Activated T-cell treated with anti-CD3 and anti-CD28 coated beads for 4 hours (primary cell): ENCODE results near the gene LPP.

Experiments
- DNase-seq: peaks from one replicate; pipeline ENCODE4 v3.0.0-alpha.2; 2020

LPP gene

GRCh38 chr3:188573956-188574355 is 420.0 kb downstream of the LPP start:
- DNase-seq, result no peak

- DNase-seq, result no peak
Observed at GRCh38 chr3:188574885-188575284, 420.9 kb downstream of the LPP start.

- no peak for DNase-seq
Observed at GRCh38 chr3:188575501-188575900, 421.5 kb downstream of the LPP start.

GRCh38 chr3:188577539-188577938 is 423.6 kb downstream of the LPP start:
- no peak for DNase-seq

GRCh38 chr3:188578576-188579363 is 424.8 kb downstream of the LPP start:
- no peak for DNase-seq

- no peak for DNase-seq
Observed at GRCh38 chr3:188580223-188580622, 426.3 kb downstream of the LPP start.

- no peak for DNase-seq
Observed at GRCh38 chr3:188580659-188581058, 426.7 kb downstream of the LPP start.

- DNase-seq, result no peak
Observed at GRCh38 chr3:188581365-188581764, 427.4 kb downstream of the LPP start.

GRCh38 chr3:188581792-188582191 is 427.8 kb downstream of the LPP start:
- no peak for DNase-seq

- DNase-seq, result no peak
Observed at GRCh38 chr3:188583341-188584161, 429.6 kb downstream of the LPP start.

- DNase-seq, result no peak
Observed at GRCh38 chr3:188584162-188584529, 430.2 kb downstream of the LPP start.

GRCh38 chr3:188584958-188585689 is 431.2 kb downstream of the LPP start:
- DNase-seq, result no peak

- DNase-seq, result no peak
Observed at GRCh38 chr3:188589071-188589470, 435.1 kb downstream of the LPP start.

GRCh38 chr3:188589771-188590170 is 435.8 kb downstream of the LPP start:
- DNase-seq, result no peak

GRCh38 chr3:188590557-188590956 is 436.6 kb downstream of the LPP start:
- DNase-seq, result no peak

GRCh38 chr3:188594139-188594538 is 440.2 kb downstream of the LPP start:
- DNase-seq, result no peak

- DNase-seq, result no peak
Observed at GRCh38 chr3:188595890-188596376, 442.0 kb downstream of the LPP start.

GRCh38 chr3:188598894-188599293 is 444.9 kb downstream of the LPP start:
- DNase-seq, result no peak

GRCh38 chr3:188602111-188602510 is 448.2 kb downstream of the LPP start:
- DNase-seq, result no peak

- DNase-seq, result no peak
Observed at GRCh38 chr3:188602620-188603019, 448.7 kb downstream of the LPP start.

- DNase-seq, result no peak
Observed at GRCh38 chr3:188604651-188605050, 450.7 kb downstream of the LPP start.

- no peak for DNase-seq
Observed at GRCh38 chr3:188605231-188605630, 451.3 kb downstream of the LPP start.

GRCh38 chr3:188605905-188606304 is 451.9 kb downstream of the LPP start:
- DNase-seq, result no peak
